Measurements from ENCODE around the gene PTCD2. TPM values are rescaled to one million over a fixed set of nuclear protein-coding genes. Genes with fewer than 3 reads are reported as not detected.
A peak's percentile ranks its signal among the peaks of the same experiment; 100 is the strongest.

The PTCD2 gene
- total and polyA plus RNA-seq, 9 of the 15 experiments (the other 6 are each of a cell fraction or from before 2014, with no cell fraction given), result 11.9 to 28.5 (median 18.6) TPM

GRCh38 chr5:72319976-72320752 lies at the start of gene PTCD2, which contains the start of gene MRPS27 (continued):
- peak; percentile 49; the same call in 1 of the 2 replicates for TF ChIP-seq HDAC2 (IDR thresholded peaks at IDR 0.05)
- no peak for TF ChIP-seq HNRNPUL1 (IDR thresholded peaks at IDR 0.05; ENCODE audit: low read length)
- peak; percentile 48 for TF ChIP-seq VEZF1 (CRISPR knock-in tag; IDR thresholded peaks at IDR 0.05)
- no peak for TF ChIP-seq LEF1 (IDR thresholded peaks at IDR 0.05)
- TF ChIP-seq PML (IDR thresholded peaks at IDR 0.05; ENCODE audit: low read length), result peak; percentile 84; the same call in 1 of the 2 replicates
- TF ChIP-seq RFX5 (IDR thresholded peaks at IDR 0.05; ENCODE audit: low read depth, low read length), result no peak
- TF ChIP-seq MGA (IDR thresholded peaks at IDR 0.05), result peak; percentile 96
- TF ChIP-seq RBM17 (IDR thresholded peaks at IDR 0.05; ENCODE audit: borderline replicate concordance, low read depth, low read length), result no peak
- peak; percentile 99 for TF ChIP-seq SP1 (CRISPR knock-in tag; IDR thresholded peaks at IDR 0.05)
- 0 out of 4 replicates have a peak, but pooled peaks of 1 of the 2 experiments have one; percentile 70 for TF ChIP-seq CSDE1 (IDR thresholded peaks at IDR 0.05)
- TF ChIP-seq BRF1 (IDR thresholded peaks at IDR 0.05; ENCODE audit: borderline replicate concordance, extremely low read depth, insufficient read length), result no peak
- peak; percentile 84; the same call in 1 of the 2 replicates for TF ChIP-seq TOE1 (IDR thresholded peaks at IDR 0.05; ENCODE audit: borderline replicate concordance)
- TF ChIP-seq TOE1 (CRISPR knock-in tag; IDR thresholded peaks at IDR 0.05; ENCODE audit: borderline replicate concordance, low read depth), result no peak
- no peak for TF ChIP-seq SMARCE1 (IDR thresholded peaks at IDR 0.05)
- peak; percentile 82 for TF ChIP-seq SIN3B (IDR thresholded peaks at IDR 0.05; ENCODE audit: low read depth)
- peak; percentile 99 for TF ChIP-seq ZBTB7A (IDR thresholded peaks at IDR 0.05; ENCODE audit: borderline replicate concordance, control insufficient read depth, low read depth, low read length)
